Measurements from ENCODE around the gene MYO15A. TPM values are rescaled to one million over a fixed set of nuclear protein-coding genes. Genes with fewer than 3 reads are reported as not detected.
A peak's percentile ranks its signal among the peaks of the same experiment; 100 is the strongest.

The MYO15A gene
- polyA plus RNA-seq, 3 donors, result 0.31 to 4.4 (median 0.56) TPM

DNA sequence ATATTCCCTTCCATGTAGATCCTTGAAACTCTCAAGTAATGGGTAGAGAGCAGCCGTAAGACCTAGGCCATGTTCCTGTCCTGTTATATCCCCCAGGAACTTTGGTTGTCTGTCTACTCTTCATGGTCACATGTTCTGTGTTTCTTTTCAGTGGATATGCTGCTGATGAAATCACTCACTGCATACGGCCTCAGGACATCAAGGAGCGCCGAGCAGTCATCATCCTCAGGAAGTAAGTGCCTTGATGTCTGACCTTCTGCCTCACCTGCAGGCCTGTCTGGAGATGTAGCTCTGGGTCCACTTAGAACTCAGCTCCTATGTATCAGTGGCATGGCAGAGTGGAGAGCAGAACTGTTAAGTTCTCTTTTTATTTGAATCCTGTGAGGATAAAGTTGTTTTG, 86.2 kb downstream of the MYO15A start:
- peaks cover 0 to 10% of the 10 kb centered on the region in 2 donors for H3K4me1 ChIP-seq (ENCODE audit: control insufficient read depth in 1 of 2, insufficient read depth in 2 of 2, low read length in 2 of 2)
- Mint-ChIP-seq H3K4me1 (peaks cover 18% of the 10 kb centered on the region), H3K27me3 (ENCODE audit: low read depth in 3 of 3) (no peaks in the 10 kb centered on the region), H3K9me3 (no peaks in the 10 kb centered on the region), H3K4me3 (no peak overlapping the region), H3K36me3 (peaks cover 59 to 88% of the 10 kb centered on the region in 2 donors), H3K27ac (peak overlapping the region in 2 of 7 donors; percentile 21 to 64)
- intact Hi-C loops (cut with micrococcal nuclease), result no loop called here
- H2AFZ ChIP-seq (ENCODE audit: insufficient read depth, low read depth, low read length, poor library complexity, severe bottlenecking), result no peak overlapping the region
- peaks cover 98% of the 10 kb centered on the region for H3K79me2 ChIP-seq (ENCODE audit: insufficient read depth, low read length)
- DNase-seq, result no peak
- no peaks in the 10 kb centered on the region for H3K27me3 ChIP-seq (ENCODE audit: control insufficient read depth in 2 of 2, insufficient read depth in 2 of 2, low read length in 2 of 2)
- TF ChIP-seq, protein P1, sequence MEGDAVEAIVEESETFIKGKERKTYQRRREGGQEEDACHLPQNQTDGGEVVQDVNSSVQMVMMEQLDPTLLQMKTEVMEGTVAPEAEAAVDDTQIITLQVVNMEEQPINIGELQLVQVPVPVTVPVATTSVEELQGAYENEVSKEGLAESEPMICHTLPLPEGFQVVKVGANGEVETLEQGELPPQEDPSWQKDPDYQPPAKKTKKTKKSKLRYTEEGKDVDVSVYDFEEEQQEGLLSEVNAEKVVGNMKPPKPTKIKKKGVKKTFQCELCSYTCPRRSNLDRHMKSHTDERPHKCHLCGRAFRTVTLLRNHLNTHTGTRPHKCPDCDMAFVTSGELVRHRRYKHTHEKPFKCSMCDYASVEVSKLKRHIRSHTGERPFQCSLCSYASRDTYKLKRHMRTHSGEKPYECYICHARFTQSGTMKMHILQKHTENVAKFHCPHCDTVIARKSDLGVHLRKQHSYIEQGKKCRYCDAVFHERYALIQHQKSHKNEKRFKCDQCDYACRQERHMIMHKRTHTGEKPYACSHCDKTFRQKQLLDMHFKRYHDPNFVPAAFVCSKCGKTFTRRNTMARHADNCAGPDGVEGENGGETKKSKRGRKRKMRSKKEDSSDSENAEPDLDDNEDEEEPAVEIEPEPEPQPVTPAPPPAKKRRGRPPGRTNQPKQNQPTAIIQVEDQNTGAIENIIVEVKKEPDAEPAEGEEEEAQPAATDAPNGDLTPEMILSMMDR (IDR thresholded peaks at IDR 0.05), result no peak
- WGBS (ENCODE audit: insufficient coverage), result 77% methylated on average over 3 of the region's 4 CpGs
- no peak overlapping the region for H3K4me2 ChIP-seq (replicated peaks; ENCODE audit: extremely low read depth, low read length, poor library complexity, severe bottlenecking)
- H3K4me3 ChIP-seq (replicated peaks in 1 of 3; ENCODE audit: low read depth in 2 of 3, low read length in 3 of 3), result no peak overlapping the region
- H3K27ac ChIP-seq (ENCODE audit: low read depth in 1 of 2, low read length in 2 of 2), result no peak overlapping the region
- H4K20me1 ChIP-seq (ENCODE audit: insufficient read depth, low read length), result peaks cover 100% of the 10 kb centered on the region
- H3K36me3 ChIP-seq (replicated peaks in 1 of 2; ENCODE audit: control insufficient read depth in 1 of 2, insufficient read depth in 2 of 2, low read length in 2 of 2), result peaks cover 61 to 88% of the 10 kb centered on the region in 2 donors
- H3K9me3 ChIP-seq (replicated peaks in 1 of 2; ENCODE audit: control insufficient read depth in 1 of 2, insufficient read depth in 1 of 2, low read length in 2 of 2), result no peaks in the 10 kb centered on the region
- H3K9ac ChIP-seq (ENCODE audit: insufficient read depth, low read length, poor library complexity, severe bottlenecking), result no peak overlapping the region

DNA sequence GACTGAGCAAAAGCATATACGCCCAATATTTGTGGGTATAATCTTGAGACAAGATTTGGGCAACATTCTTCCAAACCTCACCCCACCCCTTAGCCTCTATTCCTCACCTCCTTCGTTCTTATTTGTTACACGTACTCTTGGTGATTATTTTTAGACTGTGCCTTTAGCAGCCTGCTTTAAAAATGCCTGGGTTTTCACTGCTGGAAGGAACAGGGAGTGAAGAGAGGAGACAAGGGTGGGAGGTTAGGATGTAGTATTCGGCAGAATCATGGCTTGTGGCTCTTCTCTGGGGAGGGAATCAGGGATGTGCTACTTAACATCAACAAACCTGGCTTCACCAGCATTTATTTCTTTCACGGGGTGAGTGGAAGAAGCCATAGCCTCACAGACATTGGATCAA, 86.7 kb downstream of the MYO15A start:
- Mint-ChIP-seq H3K4me1 (peaks cover 15% of the 10 kb centered on the region), H3K36me3 (peaks cover 60 to 90% of the 10 kb centered on the region in 2 donors), H3K27me3 (ENCODE audit: low read depth in 3 of 3) (no peaks in the 10 kb centered on the region), H3K27ac (peak overlapping the region in 2 of 7 donors; percentile 7 to 21), H3K4me3 (no peak overlapping the region), H3K9me3 (no peaks in the 10 kb centered on the region)
- TF ChIP-seq, protein P1 (IDR thresholded peaks at IDR 0.05), result no peak
- peaks cover 0 to 7% of the 10 kb centered on the region in 2 donors for H3K4me1 ChIP-seq (ENCODE audit: control insufficient read depth in 1 of 2, insufficient read depth in 2 of 2, low read length in 2 of 2)
- no peak overlapping the region for H3K27ac ChIP-seq (ENCODE audit: low read depth in 1 of 2, low read length in 2 of 2)
- H3K4me2 ChIP-seq (replicated peaks; ENCODE audit: extremely low read depth, low read length, poor library complexity, severe bottlenecking), result no peak overlapping the region
- no peaks in the 10 kb centered on the region for H3K9me3 ChIP-seq (replicated peaks in 1 of 2; ENCODE audit: control insufficient read depth in 1 of 2, insufficient read depth in 1 of 2, low read length in 2 of 2)
- peaks cover 100% of the 10 kb centered on the region for H4K20me1 ChIP-seq (ENCODE audit: insufficient read depth, low read length)
- no peak overlapping the region for H3K9ac ChIP-seq (ENCODE audit: insufficient read depth, low read length, poor library complexity, severe bottlenecking)
- peaks cover 64 to 89% of the 10 kb centered on the region in 2 donors for H3K36me3 ChIP-seq (replicated peaks in 1 of 2; ENCODE audit: control insufficient read depth in 1 of 2, insufficient read depth in 2 of 2, low read length in 2 of 2)
- no peak for DNase-seq
- H3K27me3 ChIP-seq (ENCODE audit: control insufficient read depth in 2 of 2, insufficient read depth in 2 of 2, low read length in 2 of 2), result no peaks in the 10 kb centered on the region
- peaks cover 97% of the 10 kb centered on the region for H3K79me2 ChIP-seq (ENCODE audit: insufficient read depth, low read length)
- H3K4me3 ChIP-seq (replicated peaks in 1 of 3; ENCODE audit: low read depth in 2 of 3, low read length in 3 of 3), result no peak overlapping the region
- intact Hi-C loops (cut with micrococcal nuclease), result no loop called here
- H2AFZ ChIP-seq (ENCODE audit: insufficient read depth, low read depth, low read length, poor library complexity, severe bottlenecking), result no peak overlapping the region
- no CpG with 5 or more reads among the region's 5 CpGs for WGBS (ENCODE audit: insufficient coverage)

All from CD14-positive monocyte (primary cell).